Measurements from ENCODE around the gene DEUP1.

DEUP1 gene

GRCh38 chr11:93361435-93361834 lies 30.9 kb downstream of the DEUP1 start:
- TF ChIP-seq CTCF (IDR thresholded peaks at IDR 0.05; ENCODE audit: insufficient read depth, low read length, poor library complexity, severe bottlenecking), result no peak
- no peak for DNase-seq (ENCODE audit: extremely low read depth, insufficient read length)
- H3K4me3 ChIP-seq (replicated peaks; ENCODE audit: low read depth, low read length), result no peak overlapping the region
- no peaks in the 10 kb centered on the region for H3K27me3 ChIP-seq (replicated peaks; ENCODE audit: control insufficient read depth, insufficient read depth, low read length)
- no peaks in the 10 kb centered on the region for H3K36me3 ChIP-seq (ENCODE audit: control insufficient read depth, insufficient read depth, low read length)

GRCh38 chr11:93368022-93368421 lies 37.5 kb downstream of the DEUP1 start:
- Histone ChIP-seq H3K4me3 (replicated peaks; ENCODE audit: low read depth, low read length) (no peak overlapping the region), H3K36me3 (ENCODE audit: control insufficient read depth, insufficient read depth, low read length) (no peaks in the 10 kb centered on the region), H3K27me3 (replicated peaks; ENCODE audit: control insufficient read depth, insufficient read depth, low read length) (no peaks in the 10 kb centered on the region)
- no peak for DNase-seq (ENCODE audit: extremely low read depth, insufficient read length)
- TF ChIP-seq CTCF (IDR thresholded peaks at IDR 0.05; ENCODE audit: insufficient read depth, low read length, poor library complexity, severe bottlenecking), result no peak

DNA sequence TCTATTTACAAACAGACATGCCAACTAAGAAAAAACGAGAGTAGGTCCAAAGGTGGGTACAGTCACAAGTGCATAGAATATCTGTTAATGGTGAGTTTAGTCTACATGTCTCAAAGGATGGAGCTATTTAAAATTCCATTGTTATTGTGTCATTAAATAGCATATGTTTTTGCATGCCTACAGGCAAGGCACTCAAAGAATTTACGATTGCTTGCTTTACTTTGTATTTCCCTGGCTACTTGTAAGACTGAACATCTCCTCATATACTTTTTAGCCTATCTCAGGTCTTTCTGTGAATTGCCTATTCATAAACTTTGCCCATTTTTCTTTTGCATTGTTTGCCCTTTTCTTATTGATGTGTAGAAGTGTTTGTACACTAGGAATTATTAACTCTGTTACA lies 39.7 kb downstream of the DEUP1 start:
- no peak for DNase-seq (ENCODE audit: extremely low read depth, insufficient read length)
- TF ChIP-seq CTCF (IDR thresholded peaks at IDR 0.05; ENCODE audit: insufficient read depth, low read length, poor library complexity, severe bottlenecking), result no peak
- no peaks in the 10 kb centered on the region for H3K36me3 ChIP-seq (ENCODE audit: control insufficient read depth, insufficient read depth, low read length)
- no peaks in the 10 kb centered on the region for H3K27me3 ChIP-seq (replicated peaks; ENCODE audit: control insufficient read depth, insufficient read depth, low read length)
- no peak overlapping the region for H3K4me3 ChIP-seq (replicated peaks; ENCODE audit: low read depth, low read length)

DNA sequence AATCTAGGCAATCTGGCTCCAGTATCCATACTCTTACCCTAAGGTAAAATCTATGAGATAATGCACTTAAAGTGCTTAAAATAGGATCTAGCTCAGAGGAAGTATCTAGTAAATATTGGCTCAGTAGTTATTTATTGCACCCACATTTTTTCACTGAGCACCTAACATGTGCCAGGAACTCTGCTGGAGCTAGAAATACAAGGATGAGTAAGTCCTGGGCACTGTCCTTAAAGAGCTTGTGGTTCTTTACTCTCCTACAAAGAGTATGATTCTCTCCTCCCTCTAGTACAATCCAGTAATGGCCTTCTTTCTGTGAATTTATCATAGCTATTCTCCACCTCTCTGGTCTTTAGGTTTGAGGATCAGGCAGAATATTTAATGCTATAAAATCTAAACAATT lies 59.2 kb downstream of the DEUP1 start:
- Histone ChIP-seq H3K36me3 (ENCODE audit: control insufficient read depth, insufficient read depth, low read length) (no peaks in the 10 kb centered on the region), H3K27me3 (replicated peaks; ENCODE audit: control insufficient read depth, insufficient read depth, low read length) (no peaks in the 10 kb centered on the region), H3K4me3 (replicated peaks; ENCODE audit: low read depth, low read length) (no peak overlapping the region)
- no peak for TF ChIP-seq CTCF (IDR thresholded peaks at IDR 0.05; ENCODE audit: insufficient read depth, low read length, poor library complexity, severe bottlenecking)
- DNase-seq (ENCODE audit: extremely low read depth, insufficient read length), result no peak

- H3K27me3 ChIP-seq (replicated peaks; ENCODE audit: control insufficient read depth, insufficient read depth, low read length), result no peaks in the 10 kb centered on the region
- no peak for TF ChIP-seq CTCF (IDR thresholded peaks at IDR 0.05; ENCODE audit: insufficient read depth, low read length, poor library complexity, severe bottlenecking)
- no peak for DNase-seq (ENCODE audit: extremely low read depth, insufficient read length)
- no peak overlapping the region for H3K4me3 ChIP-seq (replicated peaks; ENCODE audit: low read depth, low read length)
- H3K36me3 ChIP-seq (ENCODE audit: control insufficient read depth, insufficient read depth, low read length), result no peaks in the 10 kb centered on the region
Observed at GRCh38 chr11:93392867-93393266, 62.3 kb downstream of the DEUP1 start.

DNA sequence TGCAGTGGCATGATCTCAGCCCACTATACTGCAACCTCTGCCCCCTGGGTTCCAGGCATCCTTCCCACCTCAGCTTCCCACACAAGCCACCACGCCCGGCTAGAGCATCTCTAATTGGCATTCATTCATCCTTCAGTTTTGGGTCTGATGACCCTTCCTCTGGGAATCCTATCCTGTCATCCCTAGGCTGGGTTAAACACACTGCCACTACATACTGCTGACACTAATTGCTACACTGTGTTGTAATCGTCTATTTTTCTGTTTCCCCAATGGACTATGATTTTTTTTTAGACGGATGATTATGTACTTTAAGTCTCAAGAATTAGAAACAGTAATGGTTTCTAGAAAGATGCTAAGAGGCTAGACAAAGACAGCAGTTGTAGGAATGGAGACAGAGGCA lies 62.8 kb downstream of the DEUP1 start:
- Histone ChIP-seq H3K36me3 (ENCODE audit: control insufficient read depth, insufficient read depth, low read length) (no peaks in the 10 kb centered on the region), H3K4me3 (replicated peaks; ENCODE audit: low read depth, low read length) (no peak overlapping the region), H3K27me3 (replicated peaks; ENCODE audit: control insufficient read depth, insufficient read depth, low read length) (no peaks in the 10 kb centered on the region)
- no peak for DNase-seq (ENCODE audit: extremely low read depth, insufficient read length)
- no peak for TF ChIP-seq CTCF (IDR thresholded peaks at IDR 0.05; ENCODE audit: insufficient read depth, low read length, poor library complexity, severe bottlenecking)
